Endothelial cell (in vitro differentiated cells): Measurements from ENCODE around the gene FBXL17. TPM values are rescaled to one million over a fixed set of nuclear protein-coding genes. Genes with fewer than 3 reads are reported as not detected.

Experiments used
- DNase-seq: peaks from one replicate; pipeline ENCODE4 v3.0.0; 2021; ENCODE audit warnings: low spot score
- H3K27ac Mint-ChIP-seq: one replicate; pipeline ENCODE4 v1.8.0; 2021; ENCODE audit warnings: mixed read lengths, inconsistent platforms; ENCODE audit not compliant: unreplicated experiment
- H3K27me3 Mint-ChIP-seq: one replicate; pipeline ENCODE4 v1.8.0; 2021; ENCODE audit warnings: mild to moderate bottlenecking, moderate library complexity, mixed read lengths, inconsistent platforms; ENCODE audit not compliant: unreplicated experiment
- H3K36me3 Mint-ChIP-seq: one replicate; pipeline ENCODE4 v1.8.0; 2021; ENCODE audit warnings: mild to moderate bottlenecking, low read depth, mixed read lengths, inconsistent platforms; ENCODE audit not compliant: unreplicated experiment
- H3K4me1 Mint-ChIP-seq: one replicate; pipeline ENCODE4 v1.8.0; 2021; ENCODE audit warnings: mild to moderate bottlenecking, mixed read lengths, inconsistent platforms; ENCODE audit not compliant: unreplicated experiment
- H3K4me3 Mint-ChIP-seq: one replicate; pipeline ENCODE4 v1.8.0; 2021; ENCODE audit warnings: mild to moderate bottlenecking, mixed read lengths, inconsistent platforms; ENCODE audit not compliant: unreplicated experiment
- H3K9me3 Mint-ChIP-seq: one replicate; pipeline ENCODE4 v1.8.0; 2021; ENCODE audit warnings: mixed read lengths, inconsistent platforms; ENCODE audit not compliant: unreplicated experiment
- CTCF ChIP-seq: fragments of 200-600 bp; sonication (generic); IDR thresholded peaks from one replicate; pipeline ENCODE4 v1.5.0; 2021; ENCODE audit warnings: antibody characterized with exemption; ENCODE audit not compliant: unreplicated experiment
- total RNA-seq: library from RNA; stranded (reverse); fragmentation: NEBNext Ultra II Directional; extraction: Animal tissue kit (Norgen Biotek cat#: 25700); gene quantifications from one replicate; pipeline ENCODE4 v1.2.1, GENCODE V29; 2021; ENCODE audit not compliant: unreplicated experiment

FBXL17 gene
- total RNA-seq, 1 donor from 2014 or later = 14.9 TPM

GRCh38 chr5:107985144-107985543 is 396.8 kb downstream of the FBXL17 start:
- Mint-ChIP-seq H3K27me3 (no peaks in the 10 kb centered on the region), H3K9me3 (no peaks in the 10 kb centered on the region), H3K36me3 (no peaks in the 10 kb centered on the region), H3K27ac (no peak overlapping the region), H3K4me3 (no peak overlapping the region), H3K4me1 (no peaks in the 10 kb centered on the region)
- TF ChIP-seq CTCF = no peak
- no peak for DNase-seq

GRCh38 chr5:107982703-107983425 is 399.0 kb downstream of the FBXL17 start:
- no peaks in the 10 kb centered on the region for H3K36me3 Mint-ChIP-seq
- no peak for DNase-seq
- TF ChIP-seq CTCF = no peak
- H3K4me3 Mint-ChIP-seq = no peak overlapping the region
- no peak overlapping the region for H3K27ac Mint-ChIP-seq
- H3K4me1 Mint-ChIP-seq = no peaks in the 10 kb centered on the region
- no peaks in the 10 kb centered on the region for H3K9me3 Mint-ChIP-seq
- H3K27me3 Mint-ChIP-seq = no peaks in the 10 kb centered on the region

GRCh38 chr5:107980923-107981692 is 400.8 kb downstream of the FBXL17 start:
- Mint-ChIP-seq H3K27ac (no peak overlapping the region), H3K9me3 (no peaks in the 10 kb centered on the region), H3K4me1 (no peaks in the 10 kb centered on the region), H3K36me3 (no peaks in the 10 kb centered on the region), H3K27me3 (no peaks in the 10 kb centered on the region), H3K4me3 (no peak overlapping the region)
- TF ChIP-seq CTCF = no peak
- DNase-seq = no peak

- no peak for TF ChIP-seq CTCF
- Mint-ChIP-seq H3K27me3 (no peaks in the 10 kb centered on the region), H3K4me1 (no peaks in the 10 kb centered on the region), H3K9me3 (no peaks in the 10 kb centered on the region), H3K36me3 (no peaks in the 10 kb centered on the region), H3K4me3 (no peak overlapping the region), H3K27ac (no peak overlapping the region)
- no peak for DNase-seq
Measured at GRCh38 chr5:107979900-107980299, 402.0 kb downstream of the FBXL17 start.

- no peak for TF ChIP-seq CTCF
- Mint-ChIP-seq H3K36me3 (no peaks in the 10 kb centered on the region), H3K9me3 (no peaks in the 10 kb centered on the region), H3K4me1 (no peaks in the 10 kb centered on the region), H3K27ac (no peak overlapping the region), H3K4me3 (no peak overlapping the region), H3K27me3 (no peaks in the 10 kb centered on the region)
- DNase-seq = no peak
Measured at GRCh38 chr5:107979291-107979690, 402.6 kb downstream of the FBXL17 start.
